ENCODE measurements around the gene MARF1. TPM values are rescaled to one million over a fixed set of nuclear protein-coding genes. Genes with fewer than 3 reads are reported as not detected.
"Not testable (repeated sequence)": the region's sequence is repeated elsewhere in the genome, so short reads cannot be mapped to it uniquely, and the experiment has no call there.

The MARF1 gene
- total RNA-seq, 1 experiment from 2014 or later, result 51.5 TPM

DNA sequence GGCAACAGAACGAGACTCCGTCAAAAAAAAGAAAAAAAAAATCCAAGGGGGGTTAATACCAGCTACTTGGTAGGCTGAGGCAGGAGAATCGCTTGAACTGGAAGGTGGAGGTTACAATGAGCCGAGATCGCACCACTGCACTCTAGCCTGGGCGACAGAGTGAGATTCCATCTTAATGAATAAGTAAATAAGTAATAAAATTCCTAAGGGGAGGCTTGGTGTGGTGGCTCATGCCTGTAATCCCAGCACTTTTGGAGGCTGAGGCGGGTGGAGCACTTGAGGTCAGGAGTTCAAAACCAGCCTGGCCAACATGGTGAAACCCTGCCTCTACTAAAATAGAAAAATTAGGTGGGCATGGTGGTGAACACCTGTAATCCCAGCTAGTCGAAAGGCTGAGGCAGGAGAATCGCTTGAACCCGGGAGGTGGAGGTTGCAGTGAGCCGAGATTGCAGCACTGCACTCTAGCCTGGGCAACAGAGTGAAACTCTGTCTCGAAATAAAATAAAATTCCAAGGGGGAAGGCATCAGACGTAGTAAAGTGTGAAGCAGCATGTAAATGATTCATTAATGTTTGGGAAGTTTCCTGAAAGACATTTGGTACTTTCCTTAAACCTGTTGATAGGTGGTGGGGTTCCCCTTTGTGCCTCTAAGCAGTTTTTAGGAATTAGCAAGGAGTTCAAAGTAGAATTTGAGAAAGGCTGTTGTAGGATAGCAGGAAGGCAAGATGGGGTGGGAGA, 3.8 kb upstream of the MARF1 start:
- H3K27me3 ChIP-seq (ENCODE audit: control insufficient read depth, insufficient read depth, low read length); POLR2A ChIA-PET; intact Hi-C loops (cut with micrococcal nuclease; ENCODE audit: unreplicated experiment); in situ Hi-C loops (cut with HindIII; ENCODE audit: low pct_unique_long_range_greater_than_20kb, low sequenced_read_pairs); H3K4me3 ChIP-seq (ENCODE audit: low read depth in 2 of 2, low read length in 2 of 2); H3K36me3 ChIP-seq (ENCODE audit: control insufficient read depth, insufficient read depth, low read length); CTCF ChIA-PET; BruUV-seq (replicated peaks); H3K9me3 ChIP-seq (ENCODE audit: control insufficient read depth, insufficient read depth, low read depth, low read length); ATAC-seq; DNase-seq (ENCODE audit: low read depth, low spot score): not testable (repeated sequence)
- Histone ChIP-seq H3K4me1 (ENCODE audit: control insufficient read depth, insufficient read depth, low read length) (peaks cover 40% of the 10 kb centered on the region), H3K27ac (ENCODE audit: low read length) (peak overlapping the region; percentile 44; the same call in 1 of the 2 replicates)

DNA sequence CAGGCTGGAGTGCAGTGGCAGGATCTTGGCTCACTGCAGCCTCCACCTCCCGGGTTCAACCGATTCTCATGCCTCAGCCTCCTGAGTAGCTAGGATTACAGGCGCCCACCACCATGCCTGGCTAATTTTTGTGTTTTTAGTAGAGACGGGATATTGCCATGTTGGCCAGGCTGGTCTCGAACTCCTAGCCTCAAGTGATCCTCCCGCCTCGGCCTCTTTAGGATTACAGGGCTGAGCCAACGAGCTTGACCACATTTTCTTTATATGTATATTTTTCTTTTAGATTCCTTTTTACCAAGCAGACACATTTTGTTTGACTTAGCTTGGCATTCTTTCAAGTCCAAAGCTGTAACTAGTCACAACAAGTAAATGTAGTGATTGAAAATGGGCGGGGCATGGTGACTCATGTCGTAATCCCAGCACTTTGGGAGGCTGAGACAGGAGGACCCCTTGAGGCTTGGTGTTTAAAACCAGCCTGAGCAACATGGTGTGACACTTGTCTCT, 2.1 kb upstream of the MARF1 start:
- Histone ChIP-seq H3K27ac (ENCODE audit: low read length) (peak overlapping the region; percentile 99), H3K4me1 (ENCODE audit: control insufficient read depth, insufficient read depth, low read length) (peaks cover 50% of the 10 kb centered on the region)
- H3K27me3 ChIP-seq (ENCODE audit: control insufficient read depth, insufficient read depth, low read length); ATAC-seq; H3K4me3 ChIP-seq (ENCODE audit: low read depth in 2 of 2, low read length in 2 of 2); BruUV-seq (replicated peaks); CTCF ChIA-PET; H3K9me3 ChIP-seq (ENCODE audit: control insufficient read depth, insufficient read depth, low read depth, low read length); in situ Hi-C loops (cut with HindIII; ENCODE audit: low pct_unique_long_range_greater_than_20kb, low sequenced_read_pairs); H3K36me3 ChIP-seq (ENCODE audit: control insufficient read depth, insufficient read depth, low read length): not testable (repeated sequence)
- intact Hi-C loops (cut with micrococcal nuclease; ENCODE audit: unreplicated experiment), result loop anchor here (5.0 kb wide), 1 partner anchor 53 kb away; no protein-coding TSS in a partner anchor
- peak; percentile 86 for DNase-seq (ENCODE audit: low read depth, low spot score)
- POLR2A ChIA-PET, result interaction anchor here (0.7 kb wide), 1 partner anchor 262 kb away, joined by 7 read pairs; no protein-coding TSS in a partner anchor

DNA sequence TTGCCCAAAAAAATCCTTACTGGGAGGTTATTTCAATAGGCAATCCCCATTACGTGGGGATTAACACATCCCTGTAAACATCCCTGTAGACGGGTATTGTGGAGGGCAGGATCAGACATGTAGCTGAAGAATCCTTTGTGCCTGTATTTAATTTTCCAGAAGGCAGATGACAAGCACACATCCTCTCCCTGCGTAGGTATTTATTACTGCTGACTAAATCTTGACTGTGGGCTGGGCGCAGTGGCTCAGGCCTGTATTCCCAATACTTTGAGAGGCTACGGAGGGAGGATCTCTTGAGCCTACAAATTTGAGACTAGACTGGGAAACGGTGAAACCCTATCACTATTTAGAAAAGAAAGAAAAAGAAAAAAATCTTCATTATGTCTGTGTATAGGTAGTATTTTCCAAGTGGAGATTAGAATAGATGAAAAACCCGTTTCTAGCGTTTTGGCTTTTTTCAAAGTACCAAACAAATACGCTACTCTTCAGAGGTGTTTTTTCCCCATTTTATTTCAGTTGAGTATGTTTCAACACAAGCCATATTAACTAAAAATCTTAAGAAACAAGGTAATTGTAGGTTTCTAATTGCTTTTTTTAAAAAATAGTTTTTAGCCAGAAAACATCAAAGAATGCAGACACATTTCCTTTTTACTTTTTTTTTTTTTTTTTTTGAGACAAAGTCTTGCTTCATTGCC, 1.5 kb upstream of the MARF1 start:
- peaks cover 49% of the 10 kb centered on the region for H3K4me1 ChIP-seq (ENCODE audit: control insufficient read depth, insufficient read depth, low read length)
- POLR2A ChIA-PET, result interaction anchor here (0.7 to 1.0 kb wide), 2 partner anchors 47 to 263 kb away, joined by 5 to 7 read pairs; no protein-coding TSS in a partner anchor
- 0 out of 2 replicates have a peak, but pooled peaks have one; percentile 26 for TF ChIP-seq TCF7L2 (IDR thresholded peaks at IDR 0.05; ENCODE audit: low read depth, low read length)
- TF ChIP-seq, protein P1, sequence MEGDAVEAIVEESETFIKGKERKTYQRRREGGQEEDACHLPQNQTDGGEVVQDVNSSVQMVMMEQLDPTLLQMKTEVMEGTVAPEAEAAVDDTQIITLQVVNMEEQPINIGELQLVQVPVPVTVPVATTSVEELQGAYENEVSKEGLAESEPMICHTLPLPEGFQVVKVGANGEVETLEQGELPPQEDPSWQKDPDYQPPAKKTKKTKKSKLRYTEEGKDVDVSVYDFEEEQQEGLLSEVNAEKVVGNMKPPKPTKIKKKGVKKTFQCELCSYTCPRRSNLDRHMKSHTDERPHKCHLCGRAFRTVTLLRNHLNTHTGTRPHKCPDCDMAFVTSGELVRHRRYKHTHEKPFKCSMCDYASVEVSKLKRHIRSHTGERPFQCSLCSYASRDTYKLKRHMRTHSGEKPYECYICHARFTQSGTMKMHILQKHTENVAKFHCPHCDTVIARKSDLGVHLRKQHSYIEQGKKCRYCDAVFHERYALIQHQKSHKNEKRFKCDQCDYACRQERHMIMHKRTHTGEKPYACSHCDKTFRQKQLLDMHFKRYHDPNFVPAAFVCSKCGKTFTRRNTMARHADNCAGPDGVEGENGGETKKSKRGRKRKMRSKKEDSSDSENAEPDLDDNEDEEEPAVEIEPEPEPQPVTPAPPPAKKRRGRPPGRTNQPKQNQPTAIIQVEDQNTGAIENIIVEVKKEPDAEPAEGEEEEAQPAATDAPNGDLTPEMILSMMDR (IDR thresholded peaks at IDR 0.05), result no peak
- TF ChIP-seq POLR2AphosphoS5 (IDR thresholded peaks at IDR 0.05; ENCODE audit: low read depth, low read length), result no peak; the same call in 1 of the 2 replicates
- in situ Hi-C loops (cut with HindIII; ENCODE audit: low pct_unique_long_range_greater_than_20kb, low sequenced_read_pairs) (no loop called here), intact Hi-C loops (cut with micrococcal nuclease; ENCODE audit: unreplicated experiment) (loop anchor here (5.0 kb wide), 1 partner anchor 52 kb away; no protein-coding TSS in a partner anchor)
- H3K4me3 ChIP-seq (ENCODE audit: low read depth in 2 of 2, low read length in 2 of 2), result peak overlapping the region; percentile 68 to 82
- DNase-seq (ENCODE audit: low read depth, low spot score) (no peak), ATAC-seq (peak; percentile 18)
- H3K27ac ChIP-seq (ENCODE audit: low read length), result peak overlapping the region; percentile 99
- H3K27me3 ChIP-seq (ENCODE audit: control insufficient read depth, insufficient read depth, low read length), result no peaks in the 10 kb centered on the region
- BruUV-seq (replicated peaks), result no TSS peak
- no peaks in the 10 kb centered on the region for H3K9me3 ChIP-seq (ENCODE audit: control insufficient read depth, insufficient read depth, low read depth, low read length)
- CTCF ChIA-PET, result interaction anchor here (0.7 kb wide), 1 partner anchor 49 kb away, joined by 5 read pairs; no protein-coding TSS in a partner anchor
- H3K36me3 ChIP-seq (ENCODE audit: control insufficient read depth, insufficient read depth, low read length), result no peaks in the 10 kb centered on the region; the same call in 1 of the 2 replicates

DNA sequence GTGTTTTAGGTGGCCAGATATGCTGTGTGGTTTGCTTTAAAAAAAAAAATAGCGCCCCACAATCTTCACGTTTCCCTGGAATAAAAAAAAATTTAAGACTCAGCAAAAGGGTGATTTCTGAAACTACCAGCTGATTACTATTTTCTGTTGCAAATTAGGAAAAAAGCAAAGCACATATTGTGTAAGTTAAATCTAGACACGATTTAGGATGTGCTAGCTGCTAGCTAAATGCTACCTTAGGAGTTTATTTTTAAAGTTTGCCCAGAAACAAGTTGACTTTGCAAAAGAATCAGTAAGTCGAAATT, 944 bp upstream of the MARF1 start:
- ATAC-seq (no peak), DNase-seq (ENCODE audit: low read depth, low spot score) (no peak)
- no peaks in the 10 kb centered on the region for H3K9me3 ChIP-seq (ENCODE audit: control insufficient read depth, insufficient read depth, low read depth, low read length)
- H3K36me3 ChIP-seq (ENCODE audit: control insufficient read depth, insufficient read depth, low read length), result no peaks in the 10 kb centered on the region; the same call in 1 of the 2 replicates
- POLR2A ChIA-PET, result interaction anchor here (1.0 kb wide), 1 partner anchor 46 kb away, joined by 5 read pairs; no protein-coding TSS in a partner anchor
- CTCF ChIA-PET, result interaction anchor here (0.6 to 1.0 kb wide), 3 partner anchors 17 to 50 kb away, joined by 3 to 5 read pairs (median 4); no protein-coding TSS in a partner anchor
- H3K4me1 ChIP-seq (ENCODE audit: control insufficient read depth, insufficient read depth, low read length), result peaks cover 46% of the 10 kb centered on the region
- in situ Hi-C loops (cut with HindIII; ENCODE audit: low pct_unique_long_range_greater_than_20kb, low sequenced_read_pairs) (no loop called here), intact Hi-C loops (cut with micrococcal nuclease; ENCODE audit: unreplicated experiment) (loop anchor here (5.0 kb wide), 1 partner anchor 52 kb away; no protein-coding TSS in a partner anchor)
- BruUV-seq (replicated peaks), result no TSS peak
- no peak for TF ChIP-seq SIN3A (IDR thresholded peaks at IDR 0.05; ENCODE audit: borderline replicate concordance, insufficient read depth, low read depth, low read length)
- TF ChIP-seq, protein P1 (IDR thresholded peaks at IDR 0.05), result no peak
- TF ChIP-seq, protein P2, sequence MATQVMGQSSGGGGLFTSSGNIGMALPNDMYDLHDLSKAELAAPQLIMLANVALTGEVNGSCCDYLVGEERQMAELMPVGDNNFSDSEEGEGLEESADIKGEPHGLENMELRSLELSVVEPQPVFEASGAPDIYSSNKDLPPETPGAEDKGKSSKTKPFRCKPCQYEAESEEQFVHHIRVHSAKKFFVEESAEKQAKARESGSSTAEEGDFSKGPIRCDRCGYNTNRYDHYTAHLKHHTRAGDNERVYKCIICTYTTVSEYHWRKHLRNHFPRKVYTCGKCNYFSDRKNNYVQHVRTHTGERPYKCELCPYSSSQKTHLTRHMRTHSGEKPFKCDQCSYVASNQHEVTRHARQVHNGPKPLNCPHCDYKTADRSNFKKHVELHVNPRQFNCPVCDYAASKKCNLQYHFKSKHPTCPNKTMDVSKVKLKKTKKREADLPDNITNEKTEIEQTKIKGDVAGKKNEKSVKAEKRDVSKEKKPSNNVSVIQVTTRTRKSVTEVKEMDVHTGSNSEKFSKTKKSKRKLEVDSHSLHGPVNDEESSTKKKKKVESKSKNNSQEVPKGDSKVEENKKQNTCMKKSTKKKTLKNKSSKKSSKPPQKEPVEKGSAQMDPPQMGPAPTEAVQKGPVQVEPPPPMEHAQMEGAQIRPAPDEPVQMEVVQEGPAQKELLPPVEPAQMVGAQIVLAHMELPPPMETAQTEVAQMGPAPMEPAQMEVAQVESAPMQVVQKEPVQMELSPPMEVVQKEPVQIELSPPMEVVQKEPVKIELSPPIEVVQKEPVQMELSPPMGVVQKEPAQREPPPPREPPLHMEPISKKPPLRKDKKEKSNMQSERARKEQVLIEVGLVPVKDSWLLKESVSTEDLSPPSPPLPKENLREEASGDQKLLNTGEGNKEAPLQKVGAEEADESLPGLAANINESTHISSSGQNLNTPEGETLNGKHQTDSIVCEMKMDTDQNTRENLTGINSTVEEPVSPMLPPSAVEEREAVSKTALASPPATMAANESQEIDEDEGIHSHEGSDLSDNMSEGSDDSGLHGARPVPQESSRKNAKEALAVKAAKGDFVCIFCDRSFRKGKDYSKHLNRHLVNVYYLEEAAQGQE (IDR thresholded peaks at IDR 0.05; ENCODE audit: insufficient read depth in 1 of 2, low read depth in 2 of 2, low read length in 1 of 2), result no peak
- peak overlapping the region; percentile 99 for H3K27ac ChIP-seq (ENCODE audit: low read length)
- peak overlapping the region; percentile 68 to 82 for H3K4me3 ChIP-seq (ENCODE audit: low read depth in 2 of 2, low read length in 2 of 2)
- no peaks in the 10 kb centered on the region for H3K27me3 ChIP-seq (ENCODE audit: control insufficient read depth, insufficient read depth, low read length)
